ENCODE data around the gene KIF1A. TPM values are rescaled to one million over a fixed set of nuclear protein-coding genes. Genes with fewer than 3 reads are reported as not detected.
A peak's percentile ranks its signal among the peaks of the same experiment; 100 is the strongest.
"Not testable (repeated sequence)": the region's sequence is repeated elsewhere in the genome, so short reads cannot be mapped to it uniquely, and the experiment has no call there.

Gene KIF1A
- total and polyA plus RNA-seq, 2 of the 8 experiments (the other 6 are each of a cell fraction or from before 2014, with no cell fraction given), result 61.3 to 281 TPM

DNA sequence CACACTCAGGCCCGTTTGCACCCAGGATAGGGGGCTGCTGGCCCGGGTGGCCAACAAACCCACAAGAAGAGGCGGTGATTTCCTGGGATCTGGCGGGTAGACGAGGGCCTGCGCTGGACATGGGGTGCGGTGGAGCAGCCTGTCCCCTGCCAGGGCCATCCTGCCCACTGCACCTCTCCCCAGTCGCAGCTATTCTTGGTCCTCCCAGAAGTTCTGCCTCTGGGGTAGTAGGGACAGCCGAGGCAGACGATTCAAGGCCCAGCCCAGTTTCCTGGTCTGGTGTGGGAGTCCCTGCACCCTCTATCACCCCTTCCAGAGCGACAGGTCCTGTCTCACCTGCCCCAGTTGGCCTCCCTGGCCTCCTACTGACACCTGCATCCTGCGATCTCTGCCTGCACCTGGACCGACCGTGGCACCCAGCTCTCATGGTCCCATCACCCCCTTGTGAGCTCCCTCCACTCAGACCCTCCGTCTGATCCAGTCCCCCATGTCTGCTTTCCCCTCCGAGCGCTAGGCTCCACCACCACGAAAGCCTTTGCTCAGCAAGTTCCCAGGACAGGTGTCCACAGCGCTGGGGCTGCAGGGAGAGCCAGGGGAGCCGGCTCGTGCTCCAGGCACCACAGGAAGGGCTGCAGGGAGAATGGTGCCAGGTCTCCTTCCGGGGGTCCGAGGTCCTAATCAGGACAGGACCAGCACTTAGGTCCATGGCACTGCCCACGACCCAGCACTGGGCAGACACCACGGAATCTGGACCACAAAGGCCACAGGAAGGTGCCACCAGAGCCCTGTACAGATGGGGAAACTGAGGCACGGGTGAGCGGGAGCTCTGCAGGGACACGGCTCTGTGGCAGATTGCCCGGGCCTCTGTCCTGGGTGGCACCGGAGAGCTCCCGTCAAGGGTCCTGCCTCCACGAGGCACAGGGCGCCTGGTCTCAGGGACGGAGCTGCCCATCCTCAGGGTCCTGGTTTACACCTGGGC is 127.1 kb downstream of the KIF1A start:
- H2BK120ac ChIP-seq (replicated peaks; ENCODE audit: low read depth, low read length); H2BK20ac ChIP-seq (ENCODE audit: low read length); H3K14ac ChIP-seq (ENCODE audit: insufficient read length); CTCF ChIA-PET (ENCODE audit: partially characterized antibody); H4K91ac ChIP-seq (replicated peaks; ENCODE audit: insufficient read length, low read length); H3K4me3 ChIP-seq (ENCODE audit: extremely low read depth in 1 of 4, insufficient read depth in 2 of 4, low read depth in 3 of 4, low read length in 4 of 4); H4K8ac ChIP-seq (ENCODE audit: extremely low read depth, insufficient read depth, low read length); H3K4ac ChIP-seq (replicated peaks; ENCODE audit: insufficient read length, low read depth, low read length); H3K56ac ChIP-seq (replicated peaks; ENCODE audit: insufficient read length, low read depth, low read length); H3K27me3 ChIP-seq (replicated peaks in 1 of 4; ENCODE audit: control insufficient read depth in 3 of 4, extremely low read depth in 1 of 4, insufficient read depth in 3 of 4, low read length in 3 of 4); POLR2A ChIA-PET (ENCODE audit: partially characterized antibody); H3K23ac ChIP-seq (ENCODE audit: insufficient read length); H3K18ac ChIP-seq (ENCODE audit: extremely low read depth, low read length); H2BK15ac ChIP-seq (ENCODE audit: low read length); H3K9ac ChIP-seq (replicated peaks in 1 of 4; ENCODE audit: extremely low read depth in 1 of 4, low read depth in 3 of 4, low read length in 3 of 4); H3K79me1 ChIP-seq (ENCODE audit: low read depth, low read length); H3K27ac ChIP-seq (ENCODE audit: low read depth, low read length); H2BK5ac ChIP-seq (ENCODE audit: low read depth, low read length); H4K20me1 ChIP-seq (replicated peaks in 1 of 2; ENCODE audit: control insufficient read depth in 1 of 2, insufficient read depth in 2 of 2, low read length in 2 of 2); H3K23me2 ChIP-seq (ENCODE audit: low read depth, low read length); H4K5ac ChIP-seq (ENCODE audit: insufficient read length, low read depth, low read length); H2AK5ac ChIP-seq (ENCODE audit: low read depth, low read length); H3K79me2 ChIP-seq (ENCODE audit: control insufficient read depth in 1 of 2, insufficient read depth in 2 of 2, low read length in 2 of 2); H2BK12ac ChIP-seq (ENCODE audit: low read depth, low read length); H3K36me3 ChIP-seq (ENCODE audit: control insufficient read depth in 2 of 4, insufficient read depth in 4 of 4, low read length in 3 of 4); H3K4me1 ChIP-seq (replicated peaks in 1 of 4; ENCODE audit: control insufficient read depth in 3 of 4, insufficient read depth in 4 of 4, low read length in 3 of 4); H3K4me2 ChIP-seq (ENCODE audit: insufficient read depth in 1 of 2, low read depth in 2 of 2, low read length in 2 of 2); H2AFZ ChIP-seq (ENCODE audit: low read length); H3K9me3 ChIP-seq (ENCODE audit: insufficient read depth in 2 of 2, low read depth in 1 of 2, low read length in 1 of 2): not testable (repeated sequence)
- FAIRE-seq (peak; percentile 66), DNase-seq (ENCODE audit: low read depth in 1 of 2, low spot score in 2 of 2) (peak in 1 of 2 experiments; percentile 38)
- 90% methylated on average over 8 of the region's 34 CpGs; no CpG with 5 or more reads in 1 of the 2 experiments for WGBS, 2 experiments (ENCODE audit: extremely low coverage in 1 of 2, insufficient coverage in 1 of 2, insufficient read length in 1 of 2, insufficient replicate concordance in 2 of 2, low coverage in 1 of 2, low lambda C conversion rate in 2 of 2, missing lambda C conversion rate in 1 of 2)
